GM23338 (cell line): ENCODE results near the gene METTL2B. TPM values are rescaled to one million over a fixed set of nuclear protein-coding genes. Genes with fewer than 3 reads are reported as not detected.
A peak's percentile ranks its signal among the peaks of the same experiment; 100 is the strongest.

Source experiments
- ATAC-seq: fragments of 200-7000 bp; cut with Tn5 transposase; 3 replicates; pipeline ENCODE4 v1.9.1; 2020
- DNase-seq: peaks from one replicate; pipeline ENCODE4 v3.0.0-alpha.2; 2015; ENCODE audit warnings: low spot score
- H2AFZ ChIP-seq: fragments of 200-600 bp; sonication (generic); 2 replicates; pipeline ENCODE4 v1.8.0; 2016; ENCODE audit warnings: antibody characterized with exemption, mild to moderate bottlenecking, moderate library complexity
- H3F3A ChIP-seq: fragments of 200-600 bp; sonication (generic); replicated peaks from 2 replicates; pipeline ENCODE4 v1.8.0; 2017; ENCODE audit warnings: antibody characterized with exemption, mixed run types, low read depth
- H3K27ac ChIP-seq: fragments of 200-600 bp; sonication (generic); 2 replicates; pipeline ENCODE4 v1.6.1; 2016; ENCODE audit warnings: low read depth
- H3K27me3 ChIP-seq: fragments of 200-600 bp; sonication (generic); 2 replicates; pipeline ENCODE4 v1.8.0; 2016; ENCODE audit warnings: mild to moderate bottlenecking, mixed run types, moderate library complexity; ENCODE audit not compliant: insufficient read depth
- H3K36me3 ChIP-seq: fragments of 200-600 bp; sonication (generic); 2 replicates; pipeline ENCODE4 v1.8.0; 2016; ENCODE audit warnings: mild to moderate bottlenecking; ENCODE audit not compliant: insufficient read depth
- H3K4me1 ChIP-seq: fragments of 200-600 bp; sonication (generic); 2 replicates; pipeline ENCODE4 v1.8.0; 2016; ENCODE audit warnings: mild to moderate bottlenecking, moderate library complexity; ENCODE audit not compliant: insufficient read depth
- H3K4me2 ChIP-seq: fragments of 200-600 bp; sonication (generic); 2 replicates; pipeline ENCODE4 v1.7.1; 2017; ENCODE audit warnings: mixed run types
- H3K4me3 ChIP-seq: fragments of 200-600 bp; sonication (generic); 2 replicates; pipeline ENCODE4 v1.6.1; 2016; ENCODE audit warnings: mixed run types
- H3K79me2 ChIP-seq: fragments of 200-600 bp; sonication (generic); replicated peaks from 2 replicates; pipeline ENCODE4 v1.8.0; 2017; ENCODE audit warnings: mild to moderate bottlenecking; ENCODE audit not compliant: insufficient read depth
- H3K9me2 ChIP-seq: fragments of 200-600 bp; sonication (generic); 2 replicates; pipeline ENCODE4 v1.8.0; 2017; ENCODE audit not compliant: insufficient read depth
- H4K20me1 ChIP-seq: fragments of 200-600 bp; sonication (generic); replicated peaks from 2 replicates; pipeline ENCODE4 v1.8.0; 2017; ENCODE audit warnings: mild to moderate bottlenecking; ENCODE audit not compliant: insufficient read depth
- H3K27ac Mint-ChIP-seq: 2 replicates; pipeline ENCODE4 v1.8.0; 2020; ENCODE audit warnings: inconsistent platforms, mild to moderate bottlenecking, moderate library complexity, mixed read lengths
- H3K27me3 Mint-ChIP-seq: 3 replicates; pipeline ENCODE4 v1.8.0; 2022; ENCODE audit warnings: low read depth, mild to moderate bottlenecking, moderate library complexity, mixed read lengths, inconsistent platforms; ENCODE audit not compliant: insufficient read depth, poor library complexity
- H3K36me3 Mint-ChIP-seq: 3 replicates; pipeline ENCODE4 v1.8.0; 2021; ENCODE audit warnings: low read depth, mild to moderate bottlenecking, inconsistent platforms, moderate library complexity, mixed read lengths
- H3K4me1 Mint-ChIP-seq: 3 replicates; pipeline ENCODE4 v1.8.0; 2020; ENCODE audit warnings: mild to moderate bottlenecking, inconsistent platforms, mixed read lengths
- H3K4me3 Mint-ChIP-seq: 3 replicates; pipeline ENCODE4 v1.8.0; 2021; ENCODE audit warnings: moderate library complexity, mild to moderate bottlenecking, inconsistent platforms, mixed read lengths
- H3K9me3 Mint-ChIP-seq: 3 replicates; pipeline ENCODE4 v1.8.0; 2020; ENCODE audit warnings: moderate library complexity, mild to moderate bottlenecking, inconsistent platforms, mixed read lengths
- CREB1 ChIP-seq: fragments of 250-450 bp; sonication (Bioruptor Pico); IDR thresholded peaks from 2 replicates; pipeline ENCODE4 v1.5.0; 2020; ENCODE audit warnings: low read depth, mild to moderate bottlenecking, moderate library complexity
- EZH2 ChIP-seq: fragments of 200-600 bp; sonication (generic); IDR thresholded peaks from one replicate; pipeline ENCODE4 v1.8.0; 2017; ENCODE audit warnings: antibody characterized with exemption, mild to moderate bottlenecking, low read depth; ENCODE audit not compliant: unreplicated experiment
- EZH2phosphoT487 ChIP-seq: fragments of 200-600 bp; sonication (generic); IDR thresholded peaks from one replicate; pipeline ENCODE4 v1.8.1; 2018; ENCODE audit warnings: antibody characterized with exemption; ENCODE audit not compliant: unreplicated experiment
- JUNB ChIP-seq: IDR thresholded peaks from one replicate; pipeline ENCODE4 v1.6.1; 2016; ENCODE audit warnings: antibody characterized with exemption; ENCODE audit not compliant: unreplicated experiment
- NANOG ChIP-seq: IDR thresholded peaks from 2 replicates; pipeline ENCODE4 v1.6.1; 2016; ENCODE audit warnings: antibody characterized with exemption, borderline replicate concordance
- POLR2AphosphoS5 ChIP-seq: IDR thresholded peaks from 2 replicates; pipeline ENCODE4 v1.6.1; 2016; ENCODE audit warnings: antibody characterized with exemption, low read depth
- STAT1 ChIP-seq: IDR thresholded peaks from one replicate; pipeline ENCODE4 v1.6.1; 2016; ENCODE audit warnings: antibody characterized with exemption; ENCODE audit not compliant: unreplicated experiment
- polyA plus RNA-seq: library from polyadenylated mRNA; unstranded; fragments of >200 nt; fragmentation: Nextera tagmentation; extraction: Ambion mirVana; gene quantifications from 2 replicates; pipeline ENCODE4 v1.2.1, GENCODE V29; 2016
- total RNA-seq: library from RNA; depleted of rRNA; stranded (reverse); fragments of >200 nt; shearing (Covaris generic); gene quantifications from 2 replicates; pipeline ENCODE4 v1.2.3, GENCODE V29; 2014
- TF ChIP-seq, protein P1 (sequence below): IDR thresholded peaks from one replicate; pipeline ENCODE4 v1.6.1; 2018; ENCODE audit warnings: antibody characterized with exemption; ENCODE audit not compliant: unreplicated experiment
- TF ChIP-seq, protein P2 (sequence below): fragments of 250-450 bp; sonication (Bioruptor Pico); IDR thresholded peaks from 2 replicates; pipeline ENCODE4 v1.5.0; 2020; ENCODE audit warnings: mild to moderate bottlenecking, moderate library complexity

The METTL2B gene
- total and polyA plus RNA-seq, 2 experiments from 2014 or later: 21.2 to 48.3 TPM

DNA sequence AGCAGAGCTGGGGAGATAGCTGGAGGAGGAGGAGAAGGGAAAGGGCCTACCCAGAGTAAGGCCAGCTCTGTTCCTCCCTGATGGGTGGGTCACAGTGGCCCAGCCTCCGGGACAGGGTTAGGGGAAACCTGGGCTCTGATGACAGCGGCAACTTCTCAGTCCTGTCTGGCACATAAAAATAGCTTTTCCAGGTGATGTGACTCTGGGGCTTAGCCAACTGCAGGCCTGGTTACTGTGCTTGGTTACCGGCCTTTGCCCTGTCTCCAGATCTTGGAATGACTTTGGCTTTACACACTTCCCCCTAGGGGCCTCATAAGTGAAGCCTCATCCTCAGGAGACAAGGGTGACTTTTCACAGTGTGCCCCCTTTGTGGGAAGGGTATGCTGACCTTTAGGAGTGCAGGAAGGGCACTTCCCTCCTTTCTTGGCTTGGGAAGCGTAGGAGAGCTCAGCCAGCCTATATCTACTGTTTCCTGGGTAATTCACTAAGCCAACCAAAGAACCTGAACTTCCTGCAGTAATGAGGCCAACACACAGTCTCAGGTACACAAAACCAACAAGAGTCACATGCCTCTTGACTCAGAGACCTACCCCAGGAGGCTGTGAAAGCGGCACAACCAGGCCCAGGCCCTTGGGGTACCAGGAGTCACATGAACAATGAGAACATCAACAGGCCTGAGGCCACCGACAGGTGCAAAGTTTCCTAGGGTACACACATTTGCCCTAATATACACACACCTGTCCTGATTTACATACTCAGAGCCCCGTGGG is 32.5 kb upstream of the METTL2B start:
- H3K36me3 ChIP-seq: no peaks in the 10 kb centered on the region
- peak overlapping the region; percentile 78 for H2AFZ ChIP-seq
- no peaks in the 10 kb centered on the region for H3K27me3 ChIP-seq
- H3K4me1 Mint-ChIP-seq: peaks cover 4% of the 10 kb centered on the region; the same call in 2 of the 3 replicates
- DNase-seq (no peak), ATAC-seq (peak; percentile 45)
- H3K27ac ChIP-seq: no peak overlapping the region
- H3K9me3 Mint-ChIP-seq: no peaks in the 10 kb centered on the region
- no peaks in the 10 kb centered on the region for H3K9me2 ChIP-seq
- H3K4me3 Mint-ChIP-seq: no peak overlapping the region
- no peak overlapping the region for H3K4me2 ChIP-seq
- no peaks in the 10 kb centered on the region for H3K4me1 ChIP-seq
- H3F3A ChIP-seq: no peaks in the 10 kb centered on the region
- H3K4me3 ChIP-seq: no peak overlapping the region
- no peaks in the 10 kb centered on the region for H4K20me1 ChIP-seq
- H3K79me2 ChIP-seq: no peaks in the 10 kb centered on the region
- no peak for TF ChIP-seq STAT1
- TF ChIP-seq, protein P1, sequence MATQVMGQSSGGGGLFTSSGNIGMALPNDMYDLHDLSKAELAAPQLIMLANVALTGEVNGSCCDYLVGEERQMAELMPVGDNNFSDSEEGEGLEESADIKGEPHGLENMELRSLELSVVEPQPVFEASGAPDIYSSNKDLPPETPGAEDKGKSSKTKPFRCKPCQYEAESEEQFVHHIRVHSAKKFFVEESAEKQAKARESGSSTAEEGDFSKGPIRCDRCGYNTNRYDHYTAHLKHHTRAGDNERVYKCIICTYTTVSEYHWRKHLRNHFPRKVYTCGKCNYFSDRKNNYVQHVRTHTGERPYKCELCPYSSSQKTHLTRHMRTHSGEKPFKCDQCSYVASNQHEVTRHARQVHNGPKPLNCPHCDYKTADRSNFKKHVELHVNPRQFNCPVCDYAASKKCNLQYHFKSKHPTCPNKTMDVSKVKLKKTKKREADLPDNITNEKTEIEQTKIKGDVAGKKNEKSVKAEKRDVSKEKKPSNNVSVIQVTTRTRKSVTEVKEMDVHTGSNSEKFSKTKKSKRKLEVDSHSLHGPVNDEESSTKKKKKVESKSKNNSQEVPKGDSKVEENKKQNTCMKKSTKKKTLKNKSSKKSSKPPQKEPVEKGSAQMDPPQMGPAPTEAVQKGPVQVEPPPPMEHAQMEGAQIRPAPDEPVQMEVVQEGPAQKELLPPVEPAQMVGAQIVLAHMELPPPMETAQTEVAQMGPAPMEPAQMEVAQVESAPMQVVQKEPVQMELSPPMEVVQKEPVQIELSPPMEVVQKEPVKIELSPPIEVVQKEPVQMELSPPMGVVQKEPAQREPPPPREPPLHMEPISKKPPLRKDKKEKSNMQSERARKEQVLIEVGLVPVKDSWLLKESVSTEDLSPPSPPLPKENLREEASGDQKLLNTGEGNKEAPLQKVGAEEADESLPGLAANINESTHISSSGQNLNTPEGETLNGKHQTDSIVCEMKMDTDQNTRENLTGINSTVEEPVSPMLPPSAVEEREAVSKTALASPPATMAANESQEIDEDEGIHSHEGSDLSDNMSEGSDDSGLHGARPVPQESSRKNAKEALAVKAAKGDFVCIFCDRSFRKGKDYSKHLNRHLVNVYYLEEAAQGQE: no peak
- no peak for TF ChIP-seq POLR2AphosphoS5
- no peak for TF ChIP-seq CREB1
- no peak for TF ChIP-seq EZH2
- no peak for TF ChIP-seq EZH2phosphoT487
- TF ChIP-seq NANOG: no peak
- TF ChIP-seq, protein P2, sequence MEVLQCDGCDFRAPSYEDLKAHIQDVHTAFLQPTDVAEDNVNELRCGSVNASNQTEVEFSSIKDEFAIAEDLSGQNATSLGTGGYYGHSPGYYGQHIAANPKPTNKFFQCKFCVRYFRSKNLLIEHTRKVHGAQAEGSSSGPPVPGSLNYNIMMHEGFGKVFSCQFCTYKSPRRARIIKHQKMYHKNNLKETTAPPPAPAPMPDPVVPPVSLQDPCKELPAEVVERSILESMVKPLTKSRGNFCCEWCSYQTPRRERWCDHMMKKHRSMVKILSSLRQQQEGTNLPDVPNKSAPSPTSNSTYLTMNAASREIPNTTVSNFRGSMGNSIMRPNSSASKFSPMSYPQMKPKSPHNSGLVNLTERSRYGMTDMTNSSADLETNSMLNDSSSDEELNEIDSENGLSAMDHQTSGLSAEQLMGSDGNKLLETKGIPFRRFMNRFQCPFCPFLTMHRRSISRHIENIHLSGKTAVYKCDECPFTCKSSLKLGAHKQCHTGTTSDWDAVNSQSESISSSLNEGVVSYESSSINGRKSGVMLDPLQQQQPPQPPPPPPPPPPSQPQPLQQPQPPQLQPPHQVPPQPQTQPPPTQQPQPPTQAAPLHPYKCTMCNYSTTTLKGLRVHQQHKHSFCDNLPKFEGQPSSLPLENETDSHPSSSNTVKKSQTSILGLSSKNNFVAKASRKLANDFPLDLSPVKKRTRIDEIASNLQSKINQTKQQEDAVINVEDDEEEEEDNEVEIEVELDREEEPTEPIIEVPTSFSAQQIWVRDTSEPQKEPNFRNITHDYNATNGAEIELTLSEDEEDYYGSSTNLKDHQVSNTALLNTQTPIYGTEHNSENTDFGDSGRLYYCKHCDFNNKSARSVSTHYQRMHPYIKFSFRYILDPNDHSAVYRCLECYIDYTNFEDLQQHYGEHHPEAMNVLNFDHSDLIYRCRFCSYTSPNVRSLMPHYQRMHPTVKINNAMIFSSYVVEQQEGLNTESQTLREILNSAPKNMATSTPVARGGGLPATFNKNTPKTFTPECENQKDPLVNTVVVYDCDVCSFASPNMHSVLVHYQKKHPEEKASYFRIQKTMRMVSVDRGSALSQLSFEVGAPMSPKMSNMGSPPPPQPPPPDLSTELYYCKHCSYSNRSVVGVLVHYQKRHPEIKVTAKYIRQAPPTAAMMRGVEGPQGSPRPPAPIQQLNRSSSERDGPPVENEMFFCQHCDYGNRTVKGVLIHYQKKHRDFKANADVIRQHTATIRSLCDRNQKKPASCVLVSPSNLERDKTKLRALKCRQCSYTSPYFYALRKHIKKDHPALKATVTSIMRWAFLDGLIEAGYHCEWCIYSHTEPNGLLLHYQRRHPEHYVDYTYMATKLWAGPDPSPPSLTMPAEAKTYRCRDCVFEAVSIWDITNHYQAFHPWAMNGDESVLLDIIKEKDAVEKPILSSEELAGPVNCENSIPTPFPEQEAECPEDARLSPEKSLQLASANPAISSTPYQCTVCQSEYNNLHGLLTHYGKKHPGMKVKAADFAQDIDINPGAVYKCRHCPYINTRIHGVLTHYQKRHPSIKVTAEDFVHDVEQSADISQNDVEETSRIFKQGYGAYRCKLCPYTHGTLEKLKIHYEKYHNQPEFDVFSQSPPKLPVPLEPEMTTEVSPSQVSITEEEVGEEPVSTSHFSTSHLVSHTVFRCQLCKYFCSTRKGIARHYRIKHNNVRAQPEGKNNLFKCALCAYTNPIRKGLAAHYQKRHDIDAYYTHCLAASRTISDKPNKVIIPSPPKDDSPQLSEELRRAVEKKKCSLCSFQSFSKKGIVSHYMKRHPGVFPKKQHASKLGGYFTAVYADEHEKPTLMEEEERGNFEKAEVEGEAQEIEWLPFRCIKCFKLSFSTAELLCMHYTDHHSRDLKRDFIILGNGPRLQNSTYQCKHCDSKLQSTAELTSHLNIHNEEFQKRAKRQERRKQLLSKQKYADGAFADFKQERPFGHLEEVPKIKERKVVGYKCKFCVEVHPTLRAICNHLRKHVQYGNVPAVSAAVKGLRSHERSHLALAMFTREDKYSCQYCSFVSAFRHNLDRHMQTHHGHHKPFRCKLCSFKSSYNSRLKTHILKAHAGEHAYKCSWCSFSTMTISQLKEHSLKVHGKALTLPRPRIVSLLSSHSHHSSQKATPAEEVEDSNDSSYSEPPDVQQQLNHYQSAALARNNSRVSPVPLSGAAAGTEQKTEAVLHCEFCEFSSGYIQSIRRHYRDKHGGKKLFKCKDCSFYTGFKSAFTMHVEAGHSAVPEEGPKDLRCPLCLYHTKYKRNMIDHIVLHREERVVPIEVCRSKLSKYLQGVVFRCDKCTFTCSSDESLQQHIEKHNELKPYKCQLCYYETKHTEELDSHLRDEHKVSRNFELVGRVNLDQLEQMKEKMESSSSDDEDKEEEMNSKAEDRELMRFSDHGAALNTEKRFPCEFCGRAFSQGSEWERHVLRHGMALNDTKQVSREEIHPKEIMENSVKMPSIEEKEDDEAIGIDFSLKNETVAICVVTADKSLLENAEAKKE (CRISPR knock-in tag): no peak
- TF ChIP-seq JUNB: no peak
- H3K27me3 Mint-ChIP-seq: no peaks in the 10 kb centered on the region
- H3K27ac Mint-ChIP-seq: no peak overlapping the region
- H3K36me3 Mint-ChIP-seq: no peaks in the 10 kb centered on the region
